Cardiac muscle cell (in vitro differentiated cells and primary cell): ENCODE measurements around the gene RHOT2. TPM values are rescaled to one million over a fixed set of nuclear protein-coding genes. Genes with fewer than 3 reads are reported as not detected.
"Not testable (repeated sequence)": the region's sequence is repeated elsewhere in the genome, so short reads cannot be mapped to it uniquely, and the experiment has no call there.

Experiments
- DNase-seq, 2 donors: peaks; one replicate each; pipeline versions ENCODE4 v3.0.0 to v3.0.0-alpha.2; 2010 to 2017; ENCODE audit warnings: low read depth in 1 of 2, low spot score in 1 of 2
- H3K27ac ChIP-seq: fragments of 200-600 bp; sonication (generic); 2 replicates; pipeline ENCODE4 v1.5.1; 2016
- H3K27me3 ChIP-seq: fragments of 200-600 bp; sonication (generic); 2 replicates; pipeline ENCODE4 v1.6.0; 2016; ENCODE audit warnings: control low read depth
- H3K36me3 ChIP-seq: fragments of 200-600 bp; sonication (generic); 2 replicates; pipeline ENCODE4 v1.5.1; 2016; ENCODE audit warnings: control low read depth
- H3K4me1 ChIP-seq: fragments of 200-600 bp; sonication (generic); 2 replicates; pipeline ENCODE4 v1.8.1; 2017; ENCODE audit warnings: low read depth, mild to moderate bottlenecking, mixed run types
- H3K4me3 ChIP-seq: fragments of 200-600 bp; sonication (generic); 2 replicates; pipeline ENCODE4 v1.5.1; 2016; ENCODE audit warnings: mild to moderate bottlenecking
- H3K9me3 ChIP-seq: fragments of 200-600 bp; sonication (generic); 2 replicates; pipeline ENCODE4 v1.5.1; 2017; ENCODE audit warnings: low read depth, mild to moderate bottlenecking, control low read depth
- CTCF ChIP-seq: IDR thresholded peaks from 2 replicates; pipeline ENCODE4 v1.5.1; 2012; ENCODE audit warnings: low read depth, mild to moderate bottlenecking, low read length
- polyA plus RNA-seq: library from polyadenylated mRNA; unstranded; fragments of >200 nt; fragmentation: Nextera tagmentation; extraction: Ambion mirVana; gene quantifications from 2 replicates; pipeline ENCODE4 v1.2.1, GENCODE V29; 2016
- total RNA-seq: library from RNA; depleted of rRNA; stranded (reverse); fragments of >200 nt; gene quantifications from 2 replicates; pipeline ENCODE4 v1.2.3, GENCODE V29; 2016

RHOT2 gene
- total and polyA plus RNA-seq, 2 experiments from 2014 or later = 294 to 305 TPM

- Histone ChIP-seq H3K36me3 (peaks cover 27% of the 10 kb centered on the region), H3K4me1 (peaks cover 11% of the 10 kb centered on the region), H3K27ac (no peak overlapping the region), H3K4me3 (no peak overlapping the region), H3K9me3 (no peaks in the 10 kb centered on the region), H3K27me3 (peaks cover 8% of the 10 kb centered on the region)
- TF ChIP-seq CTCF = no peak
- no peak for DNase-seq
These were observed 18.7 kb downstream of the RHOT2 start for GRCh38 chr16:686459-687260.

- peaks cover 18% of the 10 kb centered on the region for H3K36me3 ChIP-seq
- DNase-seq = no peak
- peaks cover 11% of the 10 kb centered on the region for H3K4me1 ChIP-seq
- H3K27me3 ChIP-seq = peaks cover 16% of the 10 kb centered on the region
- H3K4me3 ChIP-seq = no peak overlapping the region
- no peak overlapping the region for H3K27ac ChIP-seq
- H3K9me3 ChIP-seq = no peaks in the 10 kb centered on the region
- no peak for TF ChIP-seq CTCF
These were observed 19.6 kb downstream of the RHOT2 start for GRCh38 chr16:687499-687898.

- Histone ChIP-seq H3K9me3 (no peaks in the 10 kb centered on the region), H3K4me1 (peaks cover 11% of the 10 kb centered on the region), H3K4me3 (peak overlapping the region; percentile 81), H3K27ac (peak overlapping the region; percentile 80), H3K27me3 (peaks cover 34% of the 10 kb centered on the region), H3K36me3 (peaks cover 11% of the 10 kb centered on the region)
- DNase-seq = no peak
- TF ChIP-seq CTCF = no peak
These were observed 21.4 kb downstream of the RHOT2 start for GRCh38 chr16:689175-689897.

GRCh38 chr16:691242-691641 lies 23.3 kb downstream of the RHOT2 start:
- not testable (repeated sequence) for H3K27ac ChIP-seq, H3K4me1 ChIP-seq, DNase-seq, H3K36me3 ChIP-seq, H3K9me3 ChIP-seq, H3K4me3 ChIP-seq
- peaks cover 53% of the 10 kb centered on the region for H3K27me3 ChIP-seq

- no peaks in the 10 kb centered on the region for H3K9me3 ChIP-seq
- peaks cover 66% of the 10 kb centered on the region for H3K27me3 ChIP-seq
- no peak for TF ChIP-seq CTCF
- H3K27ac ChIP-seq = no peak overlapping the region
- H3K4me3 ChIP-seq = no peak overlapping the region
- H3K36me3 ChIP-seq = no peaks in the 10 kb centered on the region
- H3K4me1 ChIP-seq = peaks cover 8% of the 10 kb centered on the region
- DNase-seq = no peak
These were observed 24.6 kb downstream of the RHOT2 start for GRCh38 chr16:692356-693108.
